K562 (cell line): ENCODE measurements around the gene RRAGD. TPM values are rescaled to one million over a fixed set of nuclear protein-coding genes. Genes with fewer than 3 reads are reported as not detected.

Source experiments
- ATAC-seq: fragments of 200-7000 bp; cut with Tn5 transposase; 3 replicates; pipeline ENCODE4 v1.9.1; 2020; ENCODE audit warnings: moderate library complexity
- BruUV-seq: library from RNA; stranded (reverse); fragments of 400-500 nt; replicated peaks from 2 replicates; lab custom pipeline; 2021; lab: Mats Ljungman, UMichigan
- CTCF ChIA-PET: fragments of 300-600 bp; formaldehyde crosslinking; extraction: SDS; loops from one replicate; lab custom pipeline; 2021; ENCODE audit warnings: low intra/inter-chr PET ratio; lab: Yijun Ruan, JAX
- POLR2A ChIA-PET: fragments of 300-600, 350-650 bp; sonication (Branson Sonifier 250); formaldehyde crosslinking; extraction: SDS; loops from one replicate; lab custom pipeline; 2021; ENCODE audit warnings: antibody characterized with exemption, inconsistent platforms; lab: Yijun Ruan, JAX
- DNase-seq, 4 experiments: peaks; one replicate each; pipeline versions ENCODE4 v3.0.0 to v3.0.0-alpha.2; 2011 to 2018; ENCODE audit warnings: low spot score in 3 of 4, mixed read lengths in 3 of 4; ENCODE audit errors: extremely low read depth in 1 of 4
- FAIRE-seq: peaks from 2 replicates; lab custom pipeline; 2011; peaks lifted over from hg19 to GRCh38; lab: Jason Lieb, UNC
- H2AFZ ChIP-seq: 2 replicates; pipeline ENCODE4 v1.6.0; 2011; ENCODE audit warnings: low read depth, low read length, control low read depth, inconsistent platforms
- H3K27ac ChIP-seq: fragments of 200-600 bp; 3 replicates; pipeline ENCODE4 v1.8.0; 2011; ENCODE audit warnings: low read depth, mild to moderate bottlenecking, control low read depth, inconsistent platforms, low read length, moderate library complexity, mixed read lengths; ENCODE audit errors: extremely low read depth
- H3K27me3 ChIP-seq, 2 experiments: fragments of 300-600 bp in 1 of 2; 2 replicates in 1 of 2; 3 replicates in 1 of 2; pipeline versions ENCODE4 v1.6.0 to v1.8.0; 2011; ENCODE audit warnings: inconsistent platforms in 2 of 2, low read length in 2 of 2, mild to moderate bottlenecking in 1 of 2, mixed read lengths in 1 of 2, moderate library complexity in 1 of 2; ENCODE audit not compliant: control insufficient read depth in 2 of 2, insufficient read depth in 2 of 2
- H3K36me3 ChIP-seq: fragments of 300-600 bp; 3 replicates; pipeline ENCODE4 v1.8.0; 2011; ENCODE audit warnings: mild to moderate bottlenecking, low read length, inconsistent platforms; ENCODE audit not compliant: control insufficient read depth, insufficient read depth
- H3K4me1 ChIP-seq, 2 experiments: fragments of 200-600 bp in 1 of 2; replicated peaks in 1 of 2; 2 replicates in 1 of 2; 3 replicates in 1 of 2; pipeline versions ENCODE4 v1.5.1 to v1.8.0; 2011; ENCODE audit warnings: inconsistent platforms in 2 of 2, low read length in 2 of 2, mild to moderate bottlenecking in 1 of 2, mixed read lengths in 1 of 2, moderate library complexity in 1 of 2; ENCODE audit not compliant: control insufficient read depth in 2 of 2, insufficient read depth in 2 of 2
- H3K4me2 ChIP-seq: 2 replicates; pipeline ENCODE4 v1.6.1; 2011; ENCODE audit warnings: low read length, control low read depth, inconsistent platforms, mixed read lengths; ENCODE audit not compliant: insufficient read depth
- H3K4me3 ChIP-seq: fragments of 200-600 bp; sonication (generic), shearing (Covaris generic); 2 replicates; pipeline ENCODE4 v1.5.1; 2016; ENCODE audit warnings: control low read depth, inconsistent platforms
- H3K79me2 ChIP-seq: fragments of 200-600 bp; 3 replicates; pipeline ENCODE4 v1.8.0; 2011; ENCODE audit warnings: low read length, inconsistent platforms; ENCODE audit not compliant: control insufficient read depth, insufficient read depth
- H3K9ac ChIP-seq, 2 experiments: 2 replicates each; pipeline versions ENCODE4 v1.6.0 to v1.6.1; 2011; ENCODE audit warnings: low read depth in 2 of 2, low read length in 2 of 2, control low read depth in 1 of 2, inconsistent platforms in 1 of 2, mild to moderate bottlenecking in 1 of 2, mixed read lengths in 1 of 2; ENCODE audit not compliant: insufficient read depth in 1 of 2
- H3K9me1 ChIP-seq: one replicate; pipeline ENCODE4 v1.6.0; 2011; ENCODE audit warnings: inconsistent platforms, mild to moderate bottlenecking, low read length, moderate library complexity; ENCODE audit not compliant: control insufficient read depth, insufficient read depth
- H3K9me3 ChIP-seq: replicated peaks from 2 replicates; pipeline ENCODE4 v1.5.1; 2011; ENCODE audit warnings: low read depth, low read length, inconsistent platforms; ENCODE audit not compliant: control insufficient read depth, insufficient read depth
- H4K20me1 ChIP-seq: replicated peaks from 2 replicates; pipeline ENCODE4 v1.6.1; 2011; ENCODE audit warnings: low read length, inconsistent platforms, mixed read lengths; ENCODE audit not compliant: control insufficient read depth, insufficient read depth
- EWSR1 ChIP-seq: fragments of 450-650 bp; IDR thresholded peaks from 2 replicates; pipeline ENCODE4 v1.6.1; 2018; ENCODE audit warnings: borderline replicate concordance, mild to moderate bottlenecking, low read depth, moderate library complexity; ENCODE audit not compliant: partially characterized antibody
- FOS ChIP-seq: IDR thresholded peaks from 3 replicates; pipeline ENCODE4 v1.6.1; 2011; ENCODE audit not compliant: insufficient read length; ENCODE audit errors: extremely low read depth
- FOXA3 ChIP-seq, 2 experiments: fragments of 450-650 bp in 1 of 2; sonication (generic) in 1 of 2; formaldehyde crosslinking; IDR thresholded peaks in 1 of 2; conservative IDR thresholded peaks in 1 of 2; 2 replicates each; pipeline versions ENCODE4 v1.4.0 to v1.8.0; 2020 to 2022; ENCODE audit warnings: mild to moderate bottlenecking in 2 of 2, missing genetic modification reagents in 1 of 2
- WGBS: fragments of 100-300 bp; shearing (Covaris generic); methylation state at CpG from one replicate; pipeline ENCODE4 v1.1.6; 2016; ENCODE audit warnings: low coverage, mixed read lengths; ENCODE audit not compliant: insufficient coverage; ENCODE audit errors: missing lambda C conversion rate; 5-methylcytosine and 5-hydroxymethylcytosine counted together
- in situ Hi-C: fragments of 300-500 bp; cut with MboI; formaldehyde crosslinking; loops from 4 replicates; pipeline ENCODE4 v1.15.0; 2018; ENCODE audit warnings: inconsistent platforms, mixed read lengths
- intact Hi-C: fragments of 100-400 bp; cut with micrococcal nuclease; formaldehyde crosslinking; loops from 2 replicates; pipeline ENCODE4 v1.14.2; 2022
- polyA plus RNA-seq, 8 experiments: library from polyadenylated mRNA; depleted of rRNA in 4 of 8; stranded (reverse) in 5 of 8; unstranded in 3 of 8; fragments of >200 nt; fragmentation: Nextera tagmentation in 2 of 8; fragmentation: Illumina TruSeq in 1 of 8; extraction: Ambion mirVana in 2 of 8; extraction: Trizol in 1 of 8; gene quantifications; 2 replicates each; pipeline versions ENCODE4 v1.2.1 to v1.2.3, GENCODE V29; 2011 to 2014; ENCODE audit warnings: inconsistent platforms in 1 of 8, missing spikeins in 1 of 8
- total RNA-seq, 7 experiments: library from RNA; depleted of rRNA in 6 of 7; stranded (reverse); fragments of >200 nt in 6 of 7; fragmentation: Illumina TruSeq in 2 of 7; extraction: Trizol in 2 of 7; gene quantifications; 2 replicates each; pipeline versions ENCODE4 v1.2.1 to v1.2.3, GENCODE V29; 2011 to 2021; ENCODE audit warnings: low replicate concordance in 1 of 7

The RRAGD gene
- total and polyA plus RNA-seq, 9 of the 15 experiments (the other 6 are each of a cell fraction or from before 2014, with no cell fraction given), result 0.03 to 0.07 (median 0.04) TPM; not detected in 6

DNA sequence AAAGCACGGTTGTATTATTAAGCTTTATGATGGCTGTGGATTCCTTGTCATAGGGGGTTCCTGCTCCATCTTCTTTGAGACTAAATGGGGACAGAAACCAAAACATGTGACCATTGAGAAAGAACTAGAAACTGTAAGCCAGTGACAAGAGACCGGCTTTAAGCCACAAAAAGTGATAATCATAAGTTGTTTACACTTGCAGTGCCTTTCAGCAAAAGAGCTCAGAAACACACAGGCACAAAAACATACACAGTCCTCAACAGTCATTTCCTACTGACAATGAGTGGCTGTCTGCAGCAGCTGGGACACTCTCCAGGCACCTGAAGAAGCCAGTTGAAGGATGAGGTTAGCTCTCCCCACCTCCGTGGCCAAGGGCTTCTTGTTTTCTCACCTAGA, 39.6 kb downstream of the RRAGD start:
- Histone ChIP-seq H3K27ac (no peak overlapping the region), H3K79me2 (no peaks in the 10 kb centered on the region), H3K9ac (no peak overlapping the region), H3K36me3 (no peaks in the 10 kb centered on the region), H3K4me3 (no peak overlapping the region), H3K9me3 (no peaks in the 10 kb centered on the region), H3K27me3 (peaks cover under 1 to 6% of the 10 kb centered on the region in 2 experiments; a peak in 4 of 5 replicates), H4K20me1 (no peaks in the 10 kb centered on the region), H3K4me1 (0 out of 5 replicates have a peak, but pooled peaks cover 0 to 3% of the 10 kb centered on the region in 2 experiments), H3K9me1 (no peaks in the 10 kb centered on the region), H3K4me2 (no peak overlapping the region), H2AFZ (peak overlapping the region; percentile 71)
- no TSS peak for BruUV-seq
- DNase-seq, result no peak
- intact Hi-C loops (loop anchor here (2.0 kb wide), 1 partner anchor 238 kb away; no protein-coding TSS in a partner anchor), in situ Hi-C loops (no loop called here)
- TF ChIP-seq FOXA3 (CRISPR knock-in tag; conservative IDR thresholded peaks at IDR 0.05 in 1 of 2, IDR thresholded peaks at IDR 0.05 in 1 of 2) (0 out of 4 replicates have a peak, but pooled peaks of 1 of the 2 experiments have one; percentile 44), FOS (no peak), EWSR1 (no peak)
- POLR2A ChIA-PET, result interaction anchor here (0.5 to 1.7 kb wide), 6 partner anchors 13 to 638 kb away, joined by 3 to 6 read pairs (median 4); no protein-coding TSS in a partner anchor
- no peak for FAIRE-seq
- CTCF ChIA-PET, result interaction anchor here (0.6 to 1.5 kb wide), 2 partner anchors 238 to 292 kb away, joined by 3 read pairs; no protein-coding TSS in a partner anchor
- ATAC-seq, result no peak
- WGBS, result 33% methylated on average over 3 of the region's 3 CpGs
